Lower lobe of right lung (tissue), 2 donors: Measurements from ENCODE around the gene ADAMTS12. TPM values are rescaled to one million over a fixed set of nuclear protein-coding genes. Genes with fewer than 3 reads are reported as not detected.

Source experiments
- ATAC-seq, 2 donors: fragments of 200-7000 bp; cut with Tn5 transposase; one replicate each; pipeline ENCODE4 v1.9.1; 2020 to 2022; ENCODE audit warnings: mild to moderate bottlenecking in 2 of 2, moderate library complexity in 2 of 2
- DNase-seq: peaks from one replicate; pipeline ENCODE4 v3.0.0-alpha.2; 2020
- H3K27ac ChIP-seq: fragments of 200-600 bp; one replicate; pipeline ENCODE4 v1.8.0; 2022
- H3K27me3 ChIP-seq: fragments of 200-600 bp; one replicate; pipeline ENCODE4 v1.8.0; 2022; ENCODE audit warnings: low read depth
- H3K36me3 ChIP-seq: fragments of 200-600 bp; one replicate; pipeline ENCODE4 v1.8.0; 2022; ENCODE audit warnings: mild to moderate bottlenecking
- H3K4me1 ChIP-seq: fragments of 200-600 bp; one replicate; pipeline ENCODE4 v1.8.0; 2022
- H3K4me3 ChIP-seq: fragments of 200-600 bp; one replicate; pipeline ENCODE4 v1.8.0; 2022; ENCODE audit warnings: mild to moderate bottlenecking
- H3K9me3 ChIP-seq: fragments of 200-600 bp; one replicate; pipeline ENCODE4 v1.8.0; 2022
- CTCF ChIP-seq: fragments of 200-600 bp; IDR thresholded peaks from one replicate; pipeline ENCODE4 v1.8.0; 2022; ENCODE audit warnings: antibody characterized with exemption, mild to moderate bottlenecking
- intact Hi-C: fragments of 100-400 bp; cut with DNase I; formaldehyde crosslinking; loops from one replicate; pipeline ENCODE4 v1.11.0; 2022
- total RNA-seq: library from RNA; stranded (reverse); fragmentation: NEBNext Ultra II Directional; extraction: Animal tissue kit (Norgen Biotek cat#: 25700); gene quantifications from one replicate; pipeline ENCODE4 v1.2.1, GENCODE V29; 2021
- donor health status: DM: no; HTN: yes; CAD: no; lungs with severe emphysema.

ADAMTS12 gene
- total RNA-seq, 1 donor from 2014 or later, result 7.6 TPM

GRCh38 chr5:33937707-33938506 lies 46.1 kb upstream of the ADAMTS12 start:
- TF ChIP-seq CTCF, result no peak
- H3K27me3 ChIP-seq, result peaks cover 67% of the 10 kb centered on the region
- H3K4me3 ChIP-seq, result no peak overlapping the region
- H3K4me1 ChIP-seq, result peaks cover 16% of the 10 kb centered on the region
- no peaks in the 10 kb centered on the region for H3K36me3 ChIP-seq
- DNase-seq (no peak), ATAC-seq (no peak)
- no peaks in the 10 kb centered on the region for H3K9me3 ChIP-seq
- intact Hi-C loops, result no loop called here
- H3K27ac ChIP-seq, result no peak overlapping the region

- intact Hi-C loops, result no loop called here
- no peak for TF ChIP-seq CTCF
- peak overlapping the region; percentile 36 for H3K4me3 ChIP-seq
- DNase-seq (no peak), ATAC-seq (no peak)
- peaks cover 66% of the 10 kb centered on the region for H3K27me3 ChIP-seq
- no peaks in the 10 kb centered on the region for H3K36me3 ChIP-seq
- no peaks in the 10 kb centered on the region for H3K9me3 ChIP-seq
- H3K4me1 ChIP-seq, result peaks cover 16% of the 10 kb centered on the region
- H3K27ac ChIP-seq, result no peak overlapping the region
Observed at GRCh38 chr5:33937017-33937706, 45.4 kb upstream of the ADAMTS12 start.

- peaks cover 16% of the 10 kb centered on the region for H3K4me1 ChIP-seq
- no peak for TF ChIP-seq CTCF
- H3K27ac ChIP-seq, result no peak within 1 kb of the TSS
- peak within 1 kb of the TSS; percentile 36 for H3K4me3 ChIP-seq
- no peaks in the 10 kb centered on the region for H3K9me3 ChIP-seq
- DNase-seq (no peak), ATAC-seq (peak in 1 of 2 donors; percentile 5)
- no peaks in the 10 kb centered on the region for H3K36me3 ChIP-seq
- peaks cover 61% of the 10 kb centered on the region for H3K27me3 ChIP-seq
- intact Hi-C loops, result no loop called here
Observed at GRCh38 chr5:33936381-33937016, 44.7 kb upstream of the ADAMTS12 start, which contains the start of gene RXFP3. RXFP3 (plus strand) TSS chr5:33936386; CDS start chr5:33936741, 355 bp downstream.

- no peak for TF ChIP-seq CTCF
- H3K36me3 ChIP-seq, result no peaks in the 10 kb centered on the region
- peaks cover 57% of the 10 kb centered on the region for H3K27me3 ChIP-seq
- peak; percentile 55 for DNase-seq
- peak overlapping the region; percentile 36 for H3K4me3 ChIP-seq
- intact Hi-C loops, result no loop called here
- peaks cover 16% of the 10 kb centered on the region for H3K4me1 ChIP-seq
- H3K9me3 ChIP-seq, result no peaks in the 10 kb centered on the region
- ATAC-seq, result peak; percentile 74 to 83
- H3K27ac ChIP-seq, result no peak overlapping the region
Observed at GRCh38 chr5:33936004-33936380, 44.2 kb upstream of the ADAMTS12 start.

DNA sequence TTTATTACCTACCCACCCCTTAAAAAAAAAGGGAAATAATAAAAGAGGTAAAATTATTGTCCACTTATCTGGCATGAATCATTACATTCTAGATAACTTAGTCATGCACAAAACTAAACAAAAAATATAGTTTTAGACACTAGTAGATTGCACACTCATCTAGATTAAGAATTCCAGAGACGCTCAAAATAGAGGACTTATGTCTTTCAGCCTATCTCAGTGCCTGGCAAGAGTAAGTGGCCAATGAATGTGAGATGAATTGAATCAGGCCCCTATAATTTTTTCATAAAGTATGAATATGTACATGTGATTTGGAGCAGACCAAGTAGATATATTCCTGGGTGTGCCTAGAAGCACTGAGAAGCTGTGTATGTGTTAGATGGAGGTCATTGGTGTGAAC lies 42.4 kb upstream of the ADAMTS12 start:
- H3K36me3 ChIP-seq, result no peaks in the 10 kb centered on the region
- TF ChIP-seq CTCF, result no peak
- H3K4me3 ChIP-seq, result no peak overlapping the region
- no peak overlapping the region for H3K27ac ChIP-seq
- H3K4me1 ChIP-seq, result peaks cover 16% of the 10 kb centered on the region
- ATAC-seq (no peak), DNase-seq (no peak)
- no peaks in the 10 kb centered on the region for H3K9me3 ChIP-seq
- intact Hi-C loops, result no loop called here
- peaks cover 42% of the 10 kb centered on the region for H3K27me3 ChIP-seq
